WTC11 (cell line): ENCODE data around the gene TBC1D19.

Experiments
- JUN ChIP-seq: sonication (generic); formaldehyde crosslinking; IDR thresholded peaks from 2 replicates; pipeline ENCODE4 v1.8.0; 2023; ENCODE audit warnings: mild to moderate bottlenecking, missing genetic modification reagents
- RELA ChIP-seq: sonication (generic); formaldehyde crosslinking; IDR thresholded peaks from 2 replicates; pipeline ENCODE4 v1.8.1; 2022; ENCODE audit warnings: missing genetic modification reagents, mild to moderate bottlenecking, borderline replicate concordance
- TF ChIP-seq, protein P1 (sequence below): sonication (generic); formaldehyde crosslinking; IDR thresholded peaks from 2 replicates; pipeline ENCODE4 v1.8.1; 2022; ENCODE audit warnings: missing genetic modification reagents, borderline replicate concordance
- TF ChIP-seq, protein P2 (sequence below): fragments of 200-600 bp; IDR thresholded peaks from 2 replicates; pipeline ENCODE4 v1.8.0; 2022; ENCODE audit warnings: antibody characterized with exemption

DNA sequence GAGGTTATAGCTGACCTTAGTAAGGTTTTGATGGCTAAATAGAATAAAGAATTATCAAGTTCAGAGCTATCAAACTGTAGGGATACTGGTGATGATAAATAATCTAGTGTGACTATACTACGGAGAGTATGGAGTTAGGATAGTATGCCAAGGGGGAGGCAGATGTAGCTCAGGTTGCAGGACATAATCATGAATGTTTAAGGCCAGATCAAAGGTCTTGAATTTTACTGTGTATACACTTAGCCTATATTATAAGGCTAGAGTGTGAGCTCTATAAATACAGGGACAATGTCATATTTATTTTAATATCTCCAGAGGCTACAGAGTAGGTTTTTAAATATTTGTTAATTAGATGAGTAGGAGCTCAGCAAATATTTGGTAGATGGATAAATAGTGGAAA is 145.7 kb downstream of the TBC1D19 start:
- TF ChIP-seq, protein P1, sequence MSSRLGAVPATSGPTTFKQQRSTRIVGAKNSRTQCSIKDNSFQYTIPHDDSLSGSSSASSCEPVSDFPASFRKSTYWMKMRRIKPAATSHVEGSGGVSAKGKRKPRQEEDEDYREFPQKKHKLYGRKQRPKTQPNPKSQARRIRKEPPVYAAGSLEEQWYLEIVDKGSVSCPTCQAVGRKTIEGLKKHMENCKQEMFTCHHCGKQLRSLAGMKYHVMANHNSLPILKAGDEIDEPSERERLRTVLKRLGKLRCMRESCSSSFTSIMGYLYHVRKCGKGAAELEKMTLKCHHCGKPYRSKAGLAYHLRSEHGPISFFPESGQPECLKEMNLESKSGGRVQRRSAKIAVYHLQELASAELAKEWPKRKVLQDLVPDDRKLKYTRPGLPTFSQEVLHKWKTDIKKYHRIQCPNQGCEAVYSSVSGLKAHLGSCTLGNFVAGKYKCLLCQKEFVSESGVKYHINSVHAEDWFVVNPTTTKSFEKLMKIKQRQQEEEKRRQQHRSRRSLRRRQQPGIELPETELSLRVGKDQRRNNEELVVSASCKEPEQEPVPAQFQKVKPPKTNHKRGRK (CRISPR knock-in tag): no peak
- TF ChIP-seq JUN (no peak), RELA (no peak)
- TF ChIP-seq, protein P2, sequence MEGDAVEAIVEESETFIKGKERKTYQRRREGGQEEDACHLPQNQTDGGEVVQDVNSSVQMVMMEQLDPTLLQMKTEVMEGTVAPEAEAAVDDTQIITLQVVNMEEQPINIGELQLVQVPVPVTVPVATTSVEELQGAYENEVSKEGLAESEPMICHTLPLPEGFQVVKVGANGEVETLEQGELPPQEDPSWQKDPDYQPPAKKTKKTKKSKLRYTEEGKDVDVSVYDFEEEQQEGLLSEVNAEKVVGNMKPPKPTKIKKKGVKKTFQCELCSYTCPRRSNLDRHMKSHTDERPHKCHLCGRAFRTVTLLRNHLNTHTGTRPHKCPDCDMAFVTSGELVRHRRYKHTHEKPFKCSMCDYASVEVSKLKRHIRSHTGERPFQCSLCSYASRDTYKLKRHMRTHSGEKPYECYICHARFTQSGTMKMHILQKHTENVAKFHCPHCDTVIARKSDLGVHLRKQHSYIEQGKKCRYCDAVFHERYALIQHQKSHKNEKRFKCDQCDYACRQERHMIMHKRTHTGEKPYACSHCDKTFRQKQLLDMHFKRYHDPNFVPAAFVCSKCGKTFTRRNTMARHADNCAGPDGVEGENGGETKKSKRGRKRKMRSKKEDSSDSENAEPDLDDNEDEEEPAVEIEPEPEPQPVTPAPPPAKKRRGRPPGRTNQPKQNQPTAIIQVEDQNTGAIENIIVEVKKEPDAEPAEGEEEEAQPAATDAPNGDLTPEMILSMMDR: no peak
